OCI-LY3 (cell line): ENCODE measurements around the gene CAMK1D.

Source experiments
- H2AFZ ChIP-seq: fragments of 200-600, 300-600 bp; shearing (Covaris generic); 2 replicates; pipeline ENCODE4 v1.6.0; 2014; ENCODE audit warnings: antibody characterized with exemption, low read depth, low read length
- H3K27ac ChIP-seq: fragments of 200-600, 300-600 bp; sonication (generic); 2 replicates; pipeline ENCODE4 v1.5.1; 2014; ENCODE audit warnings: mild to moderate bottlenecking, low read length, moderate library complexity, mixed read lengths
- H3K27me3 ChIP-seq: fragments of 200-600, 300-600 bp; sonication (generic); 2 replicates; pipeline ENCODE4 v1.6.1; 2014; ENCODE audit warnings: low read depth, low read length, mixed read lengths
- H3K36me3 ChIP-seq: fragments of 200-600, 300-600 bp; sonication (generic); replicated peaks from 2 replicates; pipeline ENCODE3; 2014; ENCODE audit warnings: low read depth, low read length, mixed read lengths
- H3K4me1 ChIP-seq: fragments of 300-600, 200-600 bp; sonication (generic); 2 replicates; pipeline ENCODE4 v1.6.1; 2014; ENCODE audit warnings: low read length, mixed read lengths
- H3K4me2 ChIP-seq: fragments of 200-600, 300-600 bp; sonication (generic); 2 replicates; pipeline ENCODE4 v1.6.1; 2014; ENCODE audit warnings: low read length, mixed read lengths
- H3K4me3 ChIP-seq: fragments of 300-600, 200-600 bp; sonication (generic); 2 replicates; pipeline ENCODE4 v1.5.1; 2014; ENCODE audit warnings: antibody characterized with exemption, mild to moderate bottlenecking, low read length, moderate library complexity
- H3K79me2 ChIP-seq: fragments of 300-600, 200-600 bp; shearing (Covaris generic); 2 replicates; pipeline ENCODE4 v1.6.1; 2014; ENCODE audit warnings: mild to moderate bottlenecking, low read length, mixed read lengths
- H3K9ac ChIP-seq: fragments of 300-600, 200-600 bp; shearing (Covaris generic); 2 replicates; pipeline ENCODE4 v1.6.0; 2014; ENCODE audit warnings: mild to moderate bottlenecking, low read length, moderate library complexity
- H3K9me3 ChIP-seq: fragments of 200-600, 300-600 bp; shearing (Covaris generic); 2 replicates; pipeline ENCODE4 v1.6.1; 2014; ENCODE audit warnings: low read length, mixed read lengths; ENCODE audit not compliant: insufficient read depth
- H4K20me1 ChIP-seq: fragments of 200-600, 300-600 bp; sonication (generic); 2 replicates; pipeline ENCODE4 v1.6.1; 2016; ENCODE audit warnings: low read length, mixed read lengths; ENCODE audit not compliant: insufficient read depth
- EZH2phosphoT487 ChIP-seq: fragments of 200-600 bp; shearing (Covaris generic); IDR thresholded peaks from 2 replicates; pipeline ENCODE4 v1.6.1; 2018; ENCODE audit warnings: antibody characterized with exemption, mixed run types, low read depth
- TF ChIP-seq, protein P1 (sequence below): fragments of 200-600, 300-600 bp; sonication (generic); IDR thresholded peaks from 2 replicates; pipeline ENCODE4 v1.5.1; 2014; ENCODE audit warnings: antibody characterized with exemption, low read length, low read depth

Gene CAMK1D

DNA sequence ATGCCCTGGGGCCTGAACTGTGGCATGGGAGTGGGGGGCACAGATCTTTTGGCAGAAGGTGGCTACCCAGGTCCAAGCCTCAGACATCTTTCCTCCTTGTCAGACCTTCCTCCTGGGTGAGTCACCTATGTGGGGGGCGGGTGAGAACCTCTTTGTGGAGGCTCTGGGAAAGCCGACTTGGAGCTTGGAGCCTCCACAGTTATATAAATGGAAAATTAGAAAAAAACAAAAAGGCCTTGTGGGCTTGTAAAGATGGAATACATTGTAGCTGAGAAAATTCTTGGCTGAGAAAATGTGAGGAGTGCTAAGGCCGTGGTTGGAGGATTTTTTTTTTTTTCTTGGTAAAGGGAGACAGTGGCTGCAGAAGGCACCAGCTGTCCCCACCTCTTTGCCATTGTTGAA lies 359.7 kb downstream of the CAMK1D start:
- Histone ChIP-seq H3K4me2 (no peak overlapping the region), H3K27me3 (no peaks in the 10 kb centered on the region), H2AFZ (no peak overlapping the region), H3K27ac (no peak overlapping the region), H3K9me3 (no peaks in the 10 kb centered on the region), H3K4me3 (no peak overlapping the region), H3K36me3 (no peaks in the 10 kb centered on the region), H3K9ac (no peak overlapping the region), H4K20me1 (peaks cover 27% of the 10 kb centered on the region), H3K79me2 (no peaks in the 10 kb centered on the region), H3K4me1 (0 out of 2 replicates have a peak, but pooled peaks cover 4% of the 10 kb centered on the region)
- no peak for TF ChIP-seq EZH2phosphoT487
- TF ChIP-seq, protein P1, sequence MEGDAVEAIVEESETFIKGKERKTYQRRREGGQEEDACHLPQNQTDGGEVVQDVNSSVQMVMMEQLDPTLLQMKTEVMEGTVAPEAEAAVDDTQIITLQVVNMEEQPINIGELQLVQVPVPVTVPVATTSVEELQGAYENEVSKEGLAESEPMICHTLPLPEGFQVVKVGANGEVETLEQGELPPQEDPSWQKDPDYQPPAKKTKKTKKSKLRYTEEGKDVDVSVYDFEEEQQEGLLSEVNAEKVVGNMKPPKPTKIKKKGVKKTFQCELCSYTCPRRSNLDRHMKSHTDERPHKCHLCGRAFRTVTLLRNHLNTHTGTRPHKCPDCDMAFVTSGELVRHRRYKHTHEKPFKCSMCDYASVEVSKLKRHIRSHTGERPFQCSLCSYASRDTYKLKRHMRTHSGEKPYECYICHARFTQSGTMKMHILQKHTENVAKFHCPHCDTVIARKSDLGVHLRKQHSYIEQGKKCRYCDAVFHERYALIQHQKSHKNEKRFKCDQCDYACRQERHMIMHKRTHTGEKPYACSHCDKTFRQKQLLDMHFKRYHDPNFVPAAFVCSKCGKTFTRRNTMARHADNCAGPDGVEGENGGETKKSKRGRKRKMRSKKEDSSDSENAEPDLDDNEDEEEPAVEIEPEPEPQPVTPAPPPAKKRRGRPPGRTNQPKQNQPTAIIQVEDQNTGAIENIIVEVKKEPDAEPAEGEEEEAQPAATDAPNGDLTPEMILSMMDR: no peak

DNA sequence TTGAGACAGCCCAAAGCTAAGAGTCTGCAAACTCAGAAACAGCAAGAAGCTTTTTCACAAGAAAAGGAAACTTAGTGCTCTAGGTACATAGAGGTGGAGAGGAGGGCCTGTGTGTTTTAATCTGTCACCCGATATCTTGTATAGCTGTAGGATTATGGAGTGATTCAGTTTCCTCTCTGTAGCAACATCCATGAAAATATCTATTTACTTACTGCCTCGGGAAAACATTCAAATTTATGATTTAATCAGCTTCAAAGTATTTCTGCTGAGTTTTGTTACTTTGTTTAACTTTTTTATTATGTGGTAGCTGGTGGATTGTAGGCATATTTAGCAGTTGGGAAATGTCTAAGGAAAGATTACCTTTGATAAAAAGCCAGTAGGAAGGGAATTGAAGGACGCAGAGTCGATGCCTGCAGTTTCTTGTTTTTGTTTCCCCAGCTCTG lies 360.2 kb downstream of the CAMK1D start:
- H3K4me1 ChIP-seq: 0 out of 2 replicates have a peak, but pooled peaks cover 4% of the 10 kb centered on the region
- H3K27me3 ChIP-seq: no peaks in the 10 kb centered on the region
- H3K9me3 ChIP-seq: no peaks in the 10 kb centered on the region
- no peak overlapping the region for H3K4me3 ChIP-seq
- peaks cover 27% of the 10 kb centered on the region for H4K20me1 ChIP-seq
- H3K79me2 ChIP-seq: no peaks in the 10 kb centered on the region
- no peaks in the 10 kb centered on the region for H3K36me3 ChIP-seq
- H3K27ac ChIP-seq: no peak overlapping the region
- TF ChIP-seq, protein P1: no peak
- no peak for TF ChIP-seq EZH2phosphoT487
- H2AFZ ChIP-seq: no peak overlapping the region
- no peak overlapping the region for H3K4me2 ChIP-seq
- no peak overlapping the region for H3K9ac ChIP-seq

DNA sequence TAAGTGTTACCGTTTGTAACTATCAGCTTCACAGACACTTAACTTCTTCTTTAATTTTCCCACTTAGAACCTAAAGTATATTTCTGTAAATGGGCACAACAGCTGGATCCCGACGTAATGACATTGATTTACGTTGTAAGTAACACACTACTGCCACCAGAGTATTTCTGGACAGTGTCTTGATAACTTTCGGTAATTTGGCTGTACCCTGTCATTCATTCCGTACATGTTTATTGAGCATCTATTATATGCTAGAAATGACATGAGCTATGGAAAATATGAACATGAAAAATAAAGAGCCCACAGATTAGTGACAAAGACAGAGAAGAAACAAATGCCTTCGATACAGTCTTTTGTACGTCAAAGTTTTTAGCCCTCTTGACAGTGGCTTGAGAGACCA lies 360.8 kb downstream of the CAMK1D start:
- Histone ChIP-seq H3K4me2 (no peak overlapping the region), H3K36me3 (no peaks in the 10 kb centered on the region), H4K20me1 (peaks cover 27% of the 10 kb centered on the region), H3K79me2 (no peaks in the 10 kb centered on the region), H3K4me1 (0 out of 2 replicates have a peak, but pooled peaks cover 4% of the 10 kb centered on the region), H3K9ac (no peak overlapping the region), H3K9me3 (no peaks in the 10 kb centered on the region), H2AFZ (no peak overlapping the region), H3K4me3 (no peak overlapping the region), H3K27me3 (no peaks in the 10 kb centered on the region), H3K27ac (no peak overlapping the region)
- TF ChIP-seq, protein P1: no peak
- no peak for TF ChIP-seq EZH2phosphoT487

DNA sequence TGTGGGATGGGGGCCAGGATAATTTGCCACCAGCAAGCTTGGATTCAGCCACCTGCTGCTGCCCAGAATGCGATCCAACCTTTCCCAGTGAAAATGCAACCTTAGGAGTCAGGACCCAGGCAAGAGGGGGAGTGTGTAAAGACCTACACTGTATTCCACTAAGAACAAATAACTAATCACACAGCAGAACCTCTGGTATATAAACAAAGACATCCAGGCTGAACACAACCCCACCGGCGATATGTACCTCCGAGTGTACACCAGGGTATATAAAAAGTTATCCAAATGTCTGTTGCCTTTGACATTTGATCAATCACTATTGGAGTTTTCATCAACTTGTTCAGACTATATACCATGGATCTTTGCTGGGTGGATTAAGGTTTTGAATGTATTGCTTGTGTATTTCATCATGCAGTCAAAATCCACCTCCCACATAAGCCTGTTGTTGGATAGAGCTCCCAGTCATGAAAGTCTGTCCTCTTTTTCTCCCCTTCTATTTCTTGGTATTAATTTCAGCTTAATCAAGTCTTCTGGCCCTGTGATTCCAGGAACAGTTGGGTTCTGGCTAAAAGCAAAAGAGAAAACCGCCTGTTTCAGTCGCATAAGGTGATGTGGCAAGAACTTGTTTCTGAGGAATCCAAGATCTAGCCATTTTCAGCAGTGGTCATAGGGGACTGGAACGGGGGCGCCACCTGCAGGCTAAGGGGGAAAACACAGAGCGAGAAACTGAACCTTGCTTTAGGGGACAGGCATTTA lies 361.4 kb downstream of the CAMK1D start:
- no peaks in the 10 kb centered on the region for H3K9me3 ChIP-seq
- no peaks in the 10 kb centered on the region for H3K36me3 ChIP-seq
- no peak overlapping the region for H3K27ac ChIP-seq
- H3K4me3 ChIP-seq: no peak overlapping the region
- peak overlapping the region; percentile 17; the same call in 1 of the 2 replicates for H3K4me2 ChIP-seq
- H2AFZ ChIP-seq: no peak overlapping the region
- no peaks in the 10 kb centered on the region for H3K79me2 ChIP-seq
- no peak overlapping the region for H3K9ac ChIP-seq
- H3K4me1 ChIP-seq: 0 out of 2 replicates have a peak, but pooled peaks cover 4% of the 10 kb centered on the region
- H3K27me3 ChIP-seq: no peaks in the 10 kb centered on the region
- H4K20me1 ChIP-seq: peaks cover 27% of the 10 kb centered on the region
- TF ChIP-seq, protein P1: peak; percentile 83
- no peak for TF ChIP-seq EZH2phosphoT487
